Lower leg skin (tissue), 3 donors: ENCODE measurements around the gene ATG2B.

ENCODE experiments used
- POLR2A ChIP-seq, 2 donors: fragments of 450-650 bp; IDR thresholded peaks; one replicate each; pipeline ENCODE4 v1.6.1; 2016 to 2017; ENCODE audit warnings: antibody characterized with exemption in 2 of 2, mild to moderate bottlenecking in 1 of 2, moderate library complexity in 1 of 2
- TF ChIP-seq, protein P1 (sequence below), 3 donors: fragments of 450-650 bp; IDR thresholded peaks; one replicate each; pipeline ENCODE4 v1.5.1; 2016; ENCODE audit warnings: antibody characterized with exemption in 3 of 3, mild to moderate bottlenecking in 3 of 3, moderate library complexity in 2 of 3

DNA sequence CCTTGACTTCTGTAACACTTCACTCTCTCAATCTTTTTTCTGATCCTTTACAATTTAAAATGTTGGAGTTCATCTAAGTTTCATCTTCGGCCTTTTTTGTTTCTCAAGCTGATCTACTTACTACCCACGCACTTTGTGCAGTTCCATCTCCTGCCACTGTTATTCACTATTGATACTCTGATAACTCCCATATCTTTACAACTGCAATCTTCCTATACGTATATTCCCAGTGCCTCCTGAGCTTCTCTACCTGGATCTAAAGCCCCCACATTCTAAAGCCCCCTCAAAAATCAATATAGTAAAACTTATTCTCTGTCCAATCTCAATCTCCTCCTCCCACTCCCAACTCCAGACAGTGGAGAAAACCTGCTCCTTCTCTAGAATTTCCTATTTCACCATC is 5.9 kb downstream of the ATG2B start:
- TF ChIP-seq, protein P1, sequence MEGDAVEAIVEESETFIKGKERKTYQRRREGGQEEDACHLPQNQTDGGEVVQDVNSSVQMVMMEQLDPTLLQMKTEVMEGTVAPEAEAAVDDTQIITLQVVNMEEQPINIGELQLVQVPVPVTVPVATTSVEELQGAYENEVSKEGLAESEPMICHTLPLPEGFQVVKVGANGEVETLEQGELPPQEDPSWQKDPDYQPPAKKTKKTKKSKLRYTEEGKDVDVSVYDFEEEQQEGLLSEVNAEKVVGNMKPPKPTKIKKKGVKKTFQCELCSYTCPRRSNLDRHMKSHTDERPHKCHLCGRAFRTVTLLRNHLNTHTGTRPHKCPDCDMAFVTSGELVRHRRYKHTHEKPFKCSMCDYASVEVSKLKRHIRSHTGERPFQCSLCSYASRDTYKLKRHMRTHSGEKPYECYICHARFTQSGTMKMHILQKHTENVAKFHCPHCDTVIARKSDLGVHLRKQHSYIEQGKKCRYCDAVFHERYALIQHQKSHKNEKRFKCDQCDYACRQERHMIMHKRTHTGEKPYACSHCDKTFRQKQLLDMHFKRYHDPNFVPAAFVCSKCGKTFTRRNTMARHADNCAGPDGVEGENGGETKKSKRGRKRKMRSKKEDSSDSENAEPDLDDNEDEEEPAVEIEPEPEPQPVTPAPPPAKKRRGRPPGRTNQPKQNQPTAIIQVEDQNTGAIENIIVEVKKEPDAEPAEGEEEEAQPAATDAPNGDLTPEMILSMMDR (IDR thresholded peaks at IDR 0.05), result no peak
- no peak for TF ChIP-seq POLR2A (IDR thresholded peaks at IDR 0.05)
